Left lung (tissue), 10 donors: ENCODE results near the gene NUDT7. TPM values are rescaled to one million over a fixed set of nuclear protein-coding genes. Genes with fewer than 3 reads are reported as not detected.
A peak's percentile ranks its signal among the peaks of the same experiment; 100 is the strongest.

Source experiments
- ATAC-seq: fragments of 200-7000 bp; cut with Tn5 transposase; one replicate; pipeline ENCODE4 v1.9.1; 2020; ENCODE audit warnings: moderate library complexity
- DNase-seq, 4 donors: peaks; one replicate each; pipeline ENCODE4 v3.0.0-alpha.2; 2013 to 2020
- H3K27ac ChIP-seq, 2 donors: fragments of 200-600 bp; sonication (generic) in 1 of 2; one replicate each; pipeline versions ENCODE4 v1.5.0 to v1.8.0; 2020 to 2021
- H3K27me3 ChIP-seq, 2 donors: fragments of 200-600 bp; sonication (generic) in 1 of 2; one replicate each; pipeline versions ENCODE4 v1.5.0 to v1.8.0; 2020 to 2021
- H3K36me3 ChIP-seq, 2 donors: fragments of 200-600 bp; sonication (generic) in 1 of 2; one replicate each; pipeline versions ENCODE4 v1.5.0 to v1.8.0; 2020 to 2021
- H3K4me1 ChIP-seq, 2 donors: fragments of 200-600 bp; one replicate each; pipeline ENCODE4 v1.8.0; 2021
- H3K4me3 ChIP-seq, 2 donors: fragments of 200-600 bp; sonication (generic) in 1 of 2; one replicate each; pipeline versions ENCODE4 v1.5.0 to v1.8.0; 2020 to 2021; ENCODE audit warnings: mild to moderate bottlenecking in 1 of 2
- H3K9me3 ChIP-seq, 2 donors: fragments of 200-600 bp; sonication (generic) in 1 of 2; one replicate each; pipeline versions ENCODE4 v1.5.0 to v1.8.0; 2020 to 2021
- intact Hi-C, 2 donors: fragments of 100-400 bp; cut with DNase I; formaldehyde crosslinking; loops; one replicate each; pipeline versions ENCODE4 v1.11.2 to v1.14.2; 2022
- polyA plus RNA-seq, 6 donors: library from polyadenylated mRNA; unstranded; fragments of 120-200 nt; gene quantifications; one replicate each; pipeline ENCODE4 v1.2.1, GENCODE V29; 2013; ENCODE audit not compliant: insufficient read length in 6 of 6
- total RNA-seq, 2 donors: library from RNA; stranded (reverse); fragmentation: NEBNext Ultra II Directional; extraction: Animal tissue kit (Norgen Biotek cat#: 25700); gene quantifications; one replicate each; pipeline ENCODE4 v1.2.1, GENCODE V29; 2021
- TF ChIP-seq, protein P1 (sequence below), 2 donors: fragments of 200-600 bp; sonication (generic) in 1 of 2; IDR thresholded peaks; one replicate each; pipeline versions ENCODE4 v1.5.0 to v1.8.0; 2021; ENCODE audit warnings: antibody characterized with exemption in 2 of 2
- donor health status: DM: no; HTN: yes; CAD: no.
- donor health status: DM: no; HTN: no; CAD: no.

The NUDT7 gene
- total and polyA plus RNA-seq, 8 donors: 6.4 to 14.0 (median 11.4) TPM

DNA sequence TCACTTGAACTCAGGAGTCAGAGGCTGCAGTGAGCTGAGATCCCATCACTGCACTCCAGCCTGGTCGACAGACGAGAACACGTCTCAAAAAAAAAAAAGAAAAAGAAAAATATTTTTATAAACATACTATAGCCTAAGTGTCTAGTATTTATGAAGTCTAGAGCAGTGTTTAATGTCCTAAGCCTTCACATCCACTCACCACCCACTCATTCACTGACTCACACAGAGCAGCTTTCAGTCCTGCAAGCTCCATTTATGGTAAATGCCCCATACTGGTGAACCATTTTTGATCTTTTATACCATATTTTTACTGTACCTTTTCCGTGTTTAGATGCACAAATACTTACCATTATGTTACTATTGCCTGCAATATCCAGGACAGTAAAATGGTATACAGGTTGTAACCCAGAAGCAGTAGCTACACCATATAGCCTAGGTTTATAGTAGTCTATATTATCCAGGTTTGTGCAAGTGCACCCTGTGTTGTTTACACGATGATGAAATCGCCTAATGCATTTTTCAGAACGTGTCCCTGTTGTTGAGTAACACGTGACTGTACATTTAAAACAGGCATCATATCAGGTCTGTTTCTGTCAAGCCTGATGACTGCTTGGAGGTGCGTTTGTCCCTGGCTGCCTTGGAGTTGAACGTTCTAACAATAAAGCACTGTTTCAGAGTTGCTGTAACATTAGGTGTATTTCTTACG, 10.1 kb downstream of the NUDT7 start:
- no peaks in the 10 kb centered on the region for H3K27me3 ChIP-seq
- H3K4me1 ChIP-seq: no peaks in the 10 kb centered on the region
- DNase-seq: no peak
- intact Hi-C loops: no loop called here
- no peak for ATAC-seq
- no peaks in the 10 kb centered on the region for H3K36me3 ChIP-seq
- H3K4me3 ChIP-seq: no peak overlapping the region
- peaks cover 0 to 1% of the 10 kb centered on the region in 2 donors for H3K9me3 ChIP-seq
- TF ChIP-seq, protein P1, sequence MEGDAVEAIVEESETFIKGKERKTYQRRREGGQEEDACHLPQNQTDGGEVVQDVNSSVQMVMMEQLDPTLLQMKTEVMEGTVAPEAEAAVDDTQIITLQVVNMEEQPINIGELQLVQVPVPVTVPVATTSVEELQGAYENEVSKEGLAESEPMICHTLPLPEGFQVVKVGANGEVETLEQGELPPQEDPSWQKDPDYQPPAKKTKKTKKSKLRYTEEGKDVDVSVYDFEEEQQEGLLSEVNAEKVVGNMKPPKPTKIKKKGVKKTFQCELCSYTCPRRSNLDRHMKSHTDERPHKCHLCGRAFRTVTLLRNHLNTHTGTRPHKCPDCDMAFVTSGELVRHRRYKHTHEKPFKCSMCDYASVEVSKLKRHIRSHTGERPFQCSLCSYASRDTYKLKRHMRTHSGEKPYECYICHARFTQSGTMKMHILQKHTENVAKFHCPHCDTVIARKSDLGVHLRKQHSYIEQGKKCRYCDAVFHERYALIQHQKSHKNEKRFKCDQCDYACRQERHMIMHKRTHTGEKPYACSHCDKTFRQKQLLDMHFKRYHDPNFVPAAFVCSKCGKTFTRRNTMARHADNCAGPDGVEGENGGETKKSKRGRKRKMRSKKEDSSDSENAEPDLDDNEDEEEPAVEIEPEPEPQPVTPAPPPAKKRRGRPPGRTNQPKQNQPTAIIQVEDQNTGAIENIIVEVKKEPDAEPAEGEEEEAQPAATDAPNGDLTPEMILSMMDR (IDR thresholded peaks at IDR 0.05): no peak
- H3K27ac ChIP-seq: no peak overlapping the region

DNA sequence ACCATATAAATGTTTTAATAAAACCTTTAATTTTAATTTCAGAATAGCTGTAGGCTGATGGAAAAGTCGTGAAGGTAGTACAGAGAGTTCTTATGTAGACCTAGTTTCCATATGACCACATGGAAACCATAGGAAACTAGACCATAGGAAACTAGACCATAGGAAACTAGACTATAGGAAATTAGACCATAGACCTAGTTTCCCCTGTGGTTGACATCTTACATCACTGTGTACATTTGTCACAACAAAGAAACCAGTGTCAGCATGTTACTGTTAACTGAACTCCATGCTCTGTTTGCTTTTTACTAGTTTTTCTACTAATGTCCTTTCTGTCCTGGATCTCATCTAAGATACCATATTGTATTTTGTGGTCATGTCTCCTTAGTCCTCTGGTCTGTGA, 14.6 kb downstream of the NUDT7 start:
- Histone ChIP-seq H3K27me3 (no peaks in the 10 kb centered on the region), H3K4me1 (no peaks in the 10 kb centered on the region), H3K4me3 (no peak overlapping the region), H3K27ac (no peak overlapping the region), H3K9me3 (peaks cover 0 to 1% of the 10 kb centered on the region in 2 donors), H3K36me3 (no peaks in the 10 kb centered on the region)
- DNase-seq (no peak), ATAC-seq (no peak)
- TF ChIP-seq, protein P1 (IDR thresholded peaks at IDR 0.05): no peak
- intact Hi-C loops: no loop called here

DNA sequence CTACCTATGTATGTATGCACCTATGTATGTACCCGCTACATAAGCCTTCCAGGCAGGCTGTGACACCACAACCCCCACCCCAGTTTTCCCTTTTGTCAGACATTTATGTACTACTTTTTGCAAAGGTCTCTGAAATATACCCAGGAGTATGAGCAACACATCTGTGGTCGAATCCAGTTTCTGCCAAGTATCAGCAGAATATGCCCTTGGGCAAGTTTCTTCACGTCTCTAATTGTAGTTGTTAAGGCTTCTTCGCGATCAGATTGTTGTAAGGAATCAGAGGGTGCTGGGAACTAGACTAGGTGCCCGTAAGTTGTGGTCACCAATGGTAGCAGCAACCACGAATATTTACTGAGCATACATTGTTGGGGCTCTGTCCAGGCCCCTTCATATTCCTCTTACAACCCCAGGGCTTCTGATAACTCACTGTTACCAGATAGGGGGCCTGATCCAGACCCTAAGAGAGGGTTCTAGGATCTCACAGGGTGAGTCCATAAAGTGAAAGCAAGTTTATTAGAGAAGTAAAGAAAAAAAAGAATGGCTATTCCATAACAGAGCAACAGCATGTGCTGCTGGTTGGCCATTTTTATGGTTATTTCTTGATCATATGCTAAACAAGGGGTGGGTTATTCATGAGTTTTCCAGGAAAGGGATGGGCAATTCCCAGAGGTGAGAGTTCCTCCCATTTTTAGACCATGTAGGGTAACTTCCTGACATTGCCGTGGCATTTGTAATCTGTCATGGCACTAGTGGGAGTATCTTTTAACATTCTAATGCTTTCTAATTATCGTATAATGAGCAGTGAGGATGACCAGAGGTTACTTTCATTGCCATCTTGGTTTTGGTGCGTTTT, 16.6 kb downstream of the NUDT7 start:
- intact Hi-C loops: no loop called here
- H3K4me1 ChIP-seq: no peaks in the 10 kb centered on the region
- ATAC-seq (no peak), DNase-seq (no peak)
- TF ChIP-seq, protein P1 (IDR thresholded peaks at IDR 0.05): no peak
- H3K9me3 ChIP-seq: peaks cover 0 to 1% of the 10 kb centered on the region in 2 donors
- no peak overlapping the region for H3K4me3 ChIP-seq
- no peak overlapping the region for H3K27ac ChIP-seq
- H3K36me3 ChIP-seq: no peaks in the 10 kb centered on the region
- H3K27me3 ChIP-seq: no peaks in the 10 kb centered on the region

DNA sequence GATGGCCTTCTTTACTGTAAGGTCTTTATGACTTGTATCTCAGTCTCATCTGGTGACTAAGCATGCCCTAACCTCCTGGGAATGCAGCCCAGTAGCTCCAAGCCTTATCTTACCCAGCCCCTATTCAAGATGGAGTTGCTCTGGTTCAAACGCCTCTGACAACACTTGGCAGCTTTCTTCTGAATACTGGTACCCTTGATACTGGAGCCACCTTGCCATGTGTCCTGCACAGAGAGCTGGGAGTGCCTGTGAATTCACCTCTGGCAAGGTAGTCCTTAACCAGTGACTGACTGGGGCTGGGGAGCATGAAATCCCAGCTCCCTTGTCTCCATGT, 17.2 kb downstream of the NUDT7 start:
- ATAC-seq: no peak
- H3K4me3 ChIP-seq: no peak overlapping the region
- no peaks in the 10 kb centered on the region for H3K36me3 ChIP-seq
- H3K4me1 ChIP-seq: no peaks in the 10 kb centered on the region
- no peak for DNase-seq
- no peaks in the 10 kb centered on the region for H3K27me3 ChIP-seq
- H3K27ac ChIP-seq: no peak overlapping the region
- H3K9me3 ChIP-seq: peaks cover 0 to 1% of the 10 kb centered on the region in 2 donors
- TF ChIP-seq, protein P1 (IDR thresholded peaks at IDR 0.05): no peak
- intact Hi-C loops: no loop called here

DNA sequence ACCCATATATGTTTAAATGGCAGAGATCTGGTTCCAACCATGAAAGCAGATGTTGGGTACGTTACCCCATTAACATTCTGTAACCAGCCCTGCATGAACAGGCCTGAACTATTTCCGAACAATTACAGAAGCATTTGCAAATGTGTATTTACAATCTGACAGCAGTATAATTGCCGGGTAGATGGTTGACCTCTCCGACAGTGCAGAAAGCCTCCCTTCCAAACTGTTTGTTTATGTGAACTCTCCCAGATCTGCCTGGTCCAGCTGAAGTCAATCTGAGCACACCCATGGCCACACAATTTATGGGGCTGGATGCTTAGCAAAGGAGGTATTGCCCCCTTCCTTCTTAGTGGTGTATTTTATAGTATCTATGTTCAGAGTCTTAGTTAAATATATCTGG, 21.8 kb downstream of the NUDT7 start:
- H3K36me3 ChIP-seq: no peaks in the 10 kb centered on the region
- intact Hi-C loops: no loop called here
- ATAC-seq: no peak
- TF ChIP-seq, protein P1 (IDR thresholded peaks at IDR 0.05): no peak
- H3K4me3 ChIP-seq: no peak overlapping the region
- no peaks in the 10 kb centered on the region for H3K27me3 ChIP-seq
- no peak overlapping the region for H3K27ac ChIP-seq
- H3K4me1 ChIP-seq: no peaks in the 10 kb centered on the region
- H3K9me3 ChIP-seq: no peaks in the 10 kb centered on the region
- DNase-seq: peak in 2 of 4 donors; percentile 60 to 73
